SK-N-SH (cell line): ENCODE results near the gene ECHDC1.

ENCODE experiments used
- CTCF ChIP-seq: fragments of 200-600 bp; sonication (generic); IDR thresholded peaks from 2 replicates; pipeline ENCODE4 v1.6.1; 2017; ENCODE audit warnings: antibody characterized with exemption, mild to moderate bottlenecking, moderate library complexity
- EP300 ChIP-seq, 2 experiments: IDR thresholded peaks; 2 replicates each; pipeline versions ENCODE4 v1.4.0 to v1.6.1; 2012; ENCODE audit warnings: borderline replicate concordance in 1 of 2, low read depth in 1 of 2, low read length in 1 of 2
- GABPA ChIP-seq: IDR thresholded peaks from 2 replicates; pipeline ENCODE4 v1.4.0; 2012; ENCODE audit warnings: low read depth, mild to moderate bottlenecking
- POLR2AphosphoS5 ChIP-seq: IDR thresholded peaks from 2 replicates; pipeline ENCODE4 v1.6.1; 2012; ENCODE audit warnings: low read depth, low read length
- RAD21 ChIP-seq: IDR thresholded peaks from 2 replicates; pipeline ENCODE4 v1.6.1; 2012; ENCODE audit warnings: mild to moderate bottlenecking, low read length
- REST ChIP-seq: IDR thresholded peaks from 2 replicates; pipeline ENCODE4 v1.6.1; 2012; ENCODE audit warnings: mild to moderate bottlenecking, low read depth, low read length, moderate library complexity
- RXRA ChIP-seq: IDR thresholded peaks from 2 replicates; pipeline ENCODE4 v1.4.0; 2012; ENCODE audit warnings: low read depth, mild to moderate bottlenecking, borderline replicate concordance
- USF2 ChIP-seq: fragments of 150-350 bp; IDR thresholded peaks from 2 replicates; pipeline ENCODE4 v1.6.1; 2017; ENCODE audit warnings: antibody characterized with exemption, low read length, low read depth, borderline replicate concordance

- no peak for TF ChIP-seq POLR2AphosphoS5
- TF ChIP-seq CTCF = no peak
- no peak for TF ChIP-seq REST
- no peak for TF ChIP-seq GABPA
- TF ChIP-seq RAD21 = no peak
- no peak for TF ChIP-seq RXRA
- no peak for TF ChIP-seq USF2
- TF ChIP-seq EP300 (IDR thresholded peaks at IDR 0.05; ENCODE audit: borderline replicate concordance in 1 of 2, low read depth in 1 of 2, low read length in 1 of 2) = no peak
Measured at GRCh38 chr6:127389706-127390105, 46.3 kb upstream of the ECHDC1 start.
